ENCODE results near the gene OR2C1.

OR2C1 gene

DNA sequence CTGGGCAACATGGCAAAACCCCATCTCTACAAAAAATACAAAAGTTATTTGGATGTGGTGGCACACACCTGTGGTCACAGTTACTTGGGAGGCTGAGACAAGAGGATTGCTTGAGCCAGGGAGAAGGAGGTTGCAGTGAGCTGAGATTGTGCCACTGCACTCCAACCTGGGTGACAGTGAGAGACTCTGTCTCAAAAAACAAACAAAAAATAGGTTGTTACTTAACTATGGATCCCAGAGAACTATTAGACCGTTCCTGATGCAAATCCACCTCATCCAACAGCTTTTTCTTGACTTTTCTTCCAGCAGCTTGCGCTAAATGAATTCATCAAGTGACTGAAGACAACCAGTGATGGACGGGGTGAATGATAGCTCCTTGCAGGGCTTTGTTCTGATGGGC is at the start of gene OR2C1:
TSS of gene OR2C1 (plus strand) at position 301 of the 400 bp plus-strand sequence. CDS start at position 353, 52 bp downstream.
- DNase-seq, result no peak

DNA sequence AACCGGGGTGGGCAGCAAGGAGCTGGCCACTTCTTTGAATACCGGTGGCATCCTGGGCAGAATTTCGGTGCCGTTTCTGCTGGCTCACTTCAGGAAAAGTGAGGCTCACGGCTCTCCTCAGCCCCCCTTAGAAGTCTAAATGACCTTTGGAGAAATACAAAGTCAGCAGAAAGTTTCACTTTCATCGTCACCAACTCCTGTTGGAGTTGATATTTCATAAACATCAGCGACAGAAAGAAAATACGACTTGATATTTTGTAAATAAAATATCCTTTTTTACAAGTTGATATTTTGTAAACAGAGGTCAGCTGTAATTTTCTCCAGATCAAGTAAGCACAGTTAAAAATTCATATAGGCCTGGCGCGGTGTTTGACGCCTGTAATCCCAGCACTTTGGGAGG is 49.6 kb upstream of the OR2C1 start:
- DNase-seq, result no peak

GRCh38 chr16:3311496-3311895 is 44.2 kb upstream of the OR2C1 start:
- no peak for DNase-seq

DNA sequence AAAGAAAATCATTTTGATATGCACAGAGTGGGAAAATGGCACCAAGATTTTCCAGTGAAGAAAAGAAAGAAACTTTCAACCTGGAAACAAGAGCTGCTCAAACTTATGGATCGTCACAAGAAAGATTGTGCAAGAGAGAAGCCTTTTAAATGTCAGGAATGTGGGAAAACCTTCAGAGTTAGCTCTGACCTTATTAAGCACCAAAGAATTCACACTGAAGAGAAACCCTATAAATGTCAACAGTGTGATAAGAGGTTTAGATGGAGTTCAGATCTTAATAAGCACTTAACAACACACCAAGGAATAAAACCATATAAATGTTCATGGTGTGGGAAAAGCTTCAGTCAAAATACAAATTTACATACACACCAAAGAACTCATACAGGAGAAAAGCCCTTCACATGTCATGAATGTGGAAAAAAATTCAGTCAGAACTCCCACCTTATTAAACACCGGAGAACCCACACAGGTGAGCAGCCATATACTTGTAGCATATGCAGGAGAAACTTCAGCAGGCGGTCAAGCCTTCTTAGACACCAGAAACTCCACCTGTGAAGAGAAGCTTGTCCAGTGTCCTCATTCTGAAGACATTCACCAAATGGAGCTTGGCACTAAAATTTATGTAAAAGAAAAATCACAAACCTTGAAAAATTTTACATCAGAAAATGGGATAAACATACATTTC is 38.2 kb upstream of the OR2C1 start:
- DNase-seq, result no peak

- no peak for DNase-seq
Observed at GRCh38 chr16:3321816-3322215, 33.9 kb upstream of the OR2C1 start.

GRCh38 chr16:3327514-3327913 is 28.2 kb upstream of the OR2C1 start:
- no peak for DNase-seq

DNA sequence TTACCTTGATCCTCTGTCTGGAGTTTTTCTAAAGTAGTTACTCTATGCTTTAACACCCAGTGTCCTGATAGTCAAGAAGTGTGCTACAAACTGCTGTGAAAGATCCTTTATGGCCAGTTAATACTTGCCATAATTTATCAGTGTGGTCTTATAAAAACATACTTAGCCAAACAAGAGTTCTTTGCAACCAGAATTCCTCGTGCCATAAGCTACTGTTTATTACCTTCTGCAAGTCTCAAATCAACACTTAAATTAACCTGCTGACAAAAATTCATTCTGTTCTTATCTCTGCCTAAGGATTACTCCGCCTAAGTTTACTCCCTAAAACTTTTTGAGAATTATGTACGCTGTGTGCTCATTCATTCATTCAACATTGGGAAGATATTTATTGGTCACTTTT is 27.6 kb upstream of the OR2C1 start:
- no peak for DNase-seq

DNA sequence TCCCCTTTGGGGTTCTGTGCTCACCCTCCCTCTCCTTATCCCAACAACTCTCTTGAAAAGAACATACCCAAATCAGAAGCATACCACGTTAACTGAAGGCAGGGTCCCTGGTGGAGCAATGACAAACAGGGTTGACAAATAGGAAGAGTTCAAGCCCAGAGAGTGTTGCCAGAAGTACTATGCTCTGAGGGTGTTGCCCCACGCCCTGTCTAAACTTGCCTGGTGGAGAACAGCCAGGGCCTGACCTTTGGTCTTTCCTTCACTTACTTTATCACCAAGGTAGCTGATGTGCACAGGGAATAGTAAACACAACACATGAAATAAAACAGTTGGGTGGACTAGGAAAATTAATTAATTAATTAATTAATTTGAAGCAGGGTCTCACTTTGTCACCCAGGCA is 27.0 kb upstream of the OR2C1 start:
- DNase-seq, result no peak

DNA sequence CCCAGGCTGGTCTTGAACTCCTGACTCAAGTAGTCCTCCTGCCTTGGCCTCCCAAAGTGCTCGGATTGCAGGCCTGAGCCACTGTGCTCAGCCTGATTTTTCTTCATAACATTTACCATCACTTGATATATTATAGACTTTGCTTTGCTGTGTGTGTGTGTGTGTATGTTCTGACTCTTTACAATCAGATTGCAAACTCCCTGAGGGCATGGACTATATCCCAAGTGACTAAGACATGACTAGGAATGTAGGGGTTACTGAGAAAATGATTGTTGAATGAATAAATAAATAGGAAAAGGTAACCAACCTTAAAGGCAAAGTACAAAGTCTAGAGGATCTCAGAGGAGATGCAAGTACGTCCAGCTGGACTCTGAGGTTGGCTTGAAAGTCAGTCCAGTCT is 9.6 kb upstream of the OR2C1 start:
- no peak for DNase-seq

GRCh38 chr16:3347586-3347985 is 8.1 kb upstream of the OR2C1 start:
- no peak for DNase-seq

DNA sequence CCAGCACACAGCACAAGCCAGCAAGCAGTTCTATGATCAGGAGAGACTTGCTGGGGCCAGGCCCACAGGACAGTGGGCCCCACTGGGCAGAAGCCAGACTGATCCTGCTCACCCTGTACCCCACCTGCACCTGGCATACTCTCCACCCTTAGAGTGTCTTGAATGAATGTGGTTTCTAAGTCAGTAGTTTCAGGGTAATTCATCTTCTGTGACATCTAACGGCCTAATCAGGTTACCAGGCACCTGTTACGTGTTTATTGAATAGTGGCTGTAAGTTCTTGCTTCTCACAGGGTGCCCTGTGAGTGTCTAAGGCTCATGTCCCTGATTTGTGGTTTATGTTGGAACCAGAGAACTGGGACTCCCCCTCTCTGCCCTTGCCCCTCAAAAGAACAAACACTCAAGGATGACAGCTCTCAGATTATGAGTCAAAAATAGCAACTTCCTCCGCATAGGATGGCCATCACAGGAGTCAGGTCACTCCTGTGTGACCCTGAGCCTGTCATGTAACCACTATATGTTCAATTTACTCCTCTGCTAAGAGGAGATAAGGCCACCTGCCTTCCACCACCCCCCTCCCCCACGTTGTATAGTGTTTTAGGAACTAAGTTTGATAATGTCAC is 7.0 kb upstream of the OR2C1 start:
- no peak for DNase-seq

GRCh38 chr16:3349175-3349574 is 6.5 kb upstream of the OR2C1 start:
- no peak for DNase-seq

- no peak for DNase-seq
Observed at GRCh38 chr16:3356118-3356517, 429 bp downstream of the OR2C1 start.

GRCh38 chr16:3358871-3359270 is 3.2 kb downstream of the OR2C1 start:
- peak; percentile 11 for DNase-seq

GRCh38 chr16:3362931-3363330 is 7.2 kb downstream of the OR2C1 start:
- no peak for DNase-seq

DNA sequence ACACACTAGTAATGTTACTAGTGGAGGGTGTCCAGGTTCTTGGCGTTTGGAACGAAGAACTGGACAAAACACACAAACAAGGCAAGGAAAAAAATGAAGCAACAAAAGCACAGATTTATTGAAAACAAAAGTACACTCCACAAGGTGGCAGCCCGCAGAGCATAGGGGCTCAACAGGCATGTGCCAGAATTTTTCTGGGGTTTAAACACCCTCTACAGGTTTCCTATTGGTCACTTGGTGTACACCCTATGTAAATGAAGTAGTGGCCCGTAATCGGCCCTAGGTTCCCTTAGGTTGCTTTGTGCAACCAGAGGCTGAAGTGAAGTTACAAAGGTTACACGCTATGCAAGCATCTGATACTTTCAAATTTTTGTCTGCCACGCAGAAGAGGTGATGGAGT is 8.1 kb downstream of the OR2C1 start:
- DNase-seq, result peak; percentile 31

DNA sequence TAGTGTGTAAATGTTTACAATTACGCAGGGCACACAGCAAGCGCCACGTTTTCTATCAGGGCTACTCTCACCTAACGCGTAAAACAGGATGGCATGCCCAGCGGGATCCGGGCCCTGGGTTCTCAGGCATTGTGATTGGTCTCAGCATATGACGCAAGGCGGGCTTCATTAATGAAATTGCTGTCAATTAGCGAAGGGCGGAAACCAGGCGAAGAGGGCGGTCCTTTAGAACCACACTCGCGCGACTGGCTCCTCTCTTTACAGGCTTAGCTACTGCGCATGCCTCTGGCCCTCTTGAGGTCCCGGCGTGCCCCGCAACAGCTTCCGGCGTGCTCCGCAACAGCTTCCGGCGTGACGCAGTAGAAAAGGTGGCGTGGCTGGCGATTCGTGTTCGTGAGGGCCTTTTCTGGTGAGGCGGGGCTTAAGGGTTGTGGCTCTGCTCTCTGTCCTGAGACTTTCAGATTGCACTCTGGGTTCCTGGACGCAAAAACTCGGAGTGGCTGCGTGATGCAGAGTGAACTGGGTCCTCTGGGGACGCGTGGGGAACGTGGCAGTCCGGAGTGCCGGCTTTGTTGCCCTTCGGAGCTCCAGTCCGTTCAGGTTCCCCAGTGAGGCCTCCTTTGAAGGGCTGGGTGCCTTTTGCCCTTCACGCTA is 9.2 kb downstream of the OR2C1 start:
- peak; percentile 99 for DNase-seq

DNA sequence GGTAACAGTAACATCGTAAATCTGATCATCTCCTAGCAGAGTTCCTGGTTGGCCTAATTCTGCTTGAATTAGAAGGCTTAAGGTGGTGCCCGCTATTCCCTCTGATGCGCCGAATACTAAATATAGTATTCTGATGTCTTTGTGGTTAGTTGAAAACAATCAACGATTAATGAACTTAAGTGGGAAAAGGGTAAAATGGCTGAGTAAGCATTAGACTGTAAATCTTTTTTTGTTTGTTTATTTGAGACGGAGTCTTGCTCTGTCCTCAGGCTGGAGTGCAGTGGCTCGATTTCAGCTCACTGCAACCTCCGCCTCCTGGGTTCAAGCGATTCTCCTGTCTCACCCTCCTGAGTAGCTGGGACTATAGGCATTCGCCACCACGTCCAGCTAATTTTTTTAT is 13.4 kb downstream of the OR2C1 start:
- DNase-seq, result no peak

DNA sequence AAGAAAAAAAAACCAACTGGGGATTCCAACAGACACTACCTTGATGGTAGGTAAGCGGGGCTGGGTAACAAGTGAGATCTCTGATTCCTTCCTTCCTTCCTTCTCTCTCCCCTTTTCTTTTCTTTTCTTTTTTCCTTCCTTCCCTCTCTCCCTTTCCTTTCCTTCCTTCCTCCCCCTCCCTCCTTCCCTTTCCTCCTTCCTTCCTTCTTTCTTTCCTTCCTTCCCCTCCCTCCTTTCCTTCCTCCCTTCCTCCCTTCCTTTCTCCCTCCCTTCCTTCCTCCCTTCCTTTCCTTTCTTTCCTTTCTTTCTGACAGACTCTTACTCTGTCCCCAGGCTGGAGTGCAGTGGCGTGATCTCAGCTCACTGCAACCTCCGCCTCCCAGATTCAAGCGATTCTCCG is 20.0 kb downstream of the OR2C1 start:
- no peak for DNase-seq

DNA sequence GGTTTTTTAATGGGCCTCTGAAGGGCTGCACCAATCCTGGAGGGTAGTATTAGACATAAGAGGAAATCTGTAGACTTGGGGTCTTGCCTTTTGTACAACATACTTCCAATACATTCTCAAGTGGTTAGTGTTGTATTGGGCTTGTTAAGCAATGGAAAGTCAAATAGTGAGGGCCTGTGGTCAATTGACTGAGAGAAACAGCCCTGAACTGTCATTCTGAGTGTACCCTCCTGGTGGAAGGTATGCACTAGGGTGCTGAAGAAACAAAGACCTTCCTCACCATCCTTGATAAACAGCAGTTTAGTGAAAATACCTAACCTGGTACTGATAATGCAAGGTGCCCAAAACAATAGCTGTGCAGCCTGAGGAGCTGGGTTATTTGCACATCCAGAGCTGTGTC is 22.2 kb downstream of the OR2C1 start:
- DNase-seq, result no peak

GRCh38 chr16:3383045-3383448 is 27.4 kb downstream of the OR2C1 start:
- no peak for DNase-seq

- no peak for DNase-seq
Observed at GRCh38 chr16:3388325-3388724, 32.6 kb downstream of the OR2C1 start.

GRCh38 chr16:3389663-3390338 is 34.1 kb downstream of the OR2C1 start:
- no peak for DNase-seq

DNA sequence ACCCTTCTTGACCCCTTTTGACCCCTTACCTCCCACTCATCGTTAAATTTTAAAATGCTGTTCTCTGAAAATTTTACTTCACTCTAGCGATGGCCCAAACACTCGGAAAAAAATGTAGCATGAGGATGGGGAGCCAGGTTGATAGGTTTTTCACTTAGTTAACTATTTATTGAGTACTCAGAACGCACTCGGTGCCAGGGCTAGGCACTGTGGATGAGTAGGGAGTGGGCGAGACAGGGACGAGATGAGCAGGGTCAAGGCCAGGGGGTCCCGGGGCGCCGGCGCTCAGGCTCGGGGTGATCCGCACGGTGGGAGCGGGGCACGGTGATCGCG is 44.7 kb downstream of the OR2C1 start:
- DNase-seq, result no peak

Data from NCI-H226 (cell line).